CD4-positive, alpha-beta T cell (primary cell): ENCODE results near the gene OGT. TPM values are rescaled to one million over a fixed set of nuclear protein-coding genes. Genes with fewer than 3 reads are reported as not detected.

Experiments
- ATAC-seq: fragments of 200-7000 bp; cut with Tn5 transposase; one replicate; pipeline ENCODE4 v1.10.0; 2022; ENCODE audit warnings: mild to moderate bottlenecking; ENCODE audit not compliant: poor library complexity
- CTCF ChIA-PET: fragments of 350-600 bp; sonication (Branson Sonifier 250); formaldehyde crosslinking; loops from one replicate; lab custom pipeline; 2021; ENCODE audit warnings: antibody characterized with exemption, inconsistent platforms; lab: Charles Lee
- POLR2A ChIA-PET: fragments of 350-600 bp; sonication (Branson Sonifier 250); formaldehyde crosslinking; loops from one replicate; lab custom pipeline; 2021; ENCODE audit warnings: antibody characterized with exemption, inconsistent platforms; lab: Charles Lee
- DNase-seq, 14 experiments: peaks; one replicate each; pipeline ENCODE4 v3.0.0-alpha.2; 2013 to 2020; ENCODE audit warnings: mixed read lengths in 2 of 14
- H3K27ac ChIP-seq, 2 donors: one replicate each; pipeline versions ENCODE4 v1.5.1 to v1.7.0; 2013; ENCODE audit warnings: low read length in 2 of 2, low read depth in 1 of 2, mild to moderate bottlenecking in 1 of 2
- H3K27me3 ChIP-seq, 2 experiments: 1 replicate in 1 of 2; 2 replicates in 1 of 2; pipeline versions ENCODE4 v1.6.1 to v1.7.0; 2013; ENCODE audit warnings: low read length in 2 of 2, control low read depth in 1 of 2, mild to moderate bottlenecking in 1 of 2, moderate library complexity in 1 of 2; ENCODE audit not compliant: insufficient read depth in 2 of 2, control insufficient read depth in 1 of 2
- H3K36me3 ChIP-seq: one replicate; pipeline ENCODE4 v1.6.1; 2013; ENCODE audit warnings: low read length, control low read depth; ENCODE audit not compliant: insufficient read depth
- H3K4me1 ChIP-seq: one replicate; pipeline ENCODE4 v1.6.1; 2013; ENCODE audit warnings: low read length, control low read depth; ENCODE audit not compliant: insufficient read depth
- H3K4me3 ChIP-seq: one replicate; pipeline ENCODE4 v1.5.1; 2013; ENCODE audit warnings: mild to moderate bottlenecking, low read length, moderate library complexity
- H3K9me3 ChIP-seq, 2 experiments: 1 replicate in 1 of 2; 2 replicates in 1 of 2; pipeline versions ENCODE4 v1.6.1 to v1.7.0; 2013; ENCODE audit warnings: low read length in 2 of 2, mild to moderate bottlenecking in 2 of 2, control low read depth in 1 of 2, moderate library complexity in 1 of 2; ENCODE audit not compliant: control insufficient read depth in 1 of 2, insufficient read depth in 1 of 2
- H3K27ac Mint-ChIP-seq: one replicate; pipeline ENCODE4 v1.8.0; 2020; ENCODE audit warnings: mixed read lengths
- H3K27me3 Mint-ChIP-seq: one replicate; pipeline ENCODE4 v1.8.0; 2021; ENCODE audit warnings: mixed read lengths
- H3K36me3 Mint-ChIP-seq: one replicate; pipeline ENCODE4 v1.8.0; 2021; ENCODE audit warnings: low read depth, mixed read lengths
- H3K4me1 Mint-ChIP-seq: one replicate; pipeline ENCODE4 v1.8.0; 2021; ENCODE audit warnings: low read depth, mixed read lengths
- H3K4me3 Mint-ChIP-seq: one replicate; pipeline ENCODE4 v1.8.0; 2020; ENCODE audit warnings: mild to moderate bottlenecking, mixed read lengths
- H3K9me3 Mint-ChIP-seq: one replicate; pipeline ENCODE4 v1.8.0; 2020; ENCODE audit warnings: mixed read lengths
- intact Hi-C, 2 experiments: fragments of 100-400 bp; cut with DNase I in 1 of 2; cut with micrococcal nuclease in 1 of 2; formaldehyde crosslinking; loops; one replicate each; pipeline versions ENCODE4 v1.15.1 to v1.9.0; 2023 to 2025; cut with DNase I, micrococcal nuclease
- total RNA-seq, 174 experiments: library from RNA in 2 of 174; stranded (reverse) in 2 of 174; gene quantifications; one replicate each; pipeline ENCODE4 v1.2.3 and lab custom pipeline; 2021 to 2026
- TF ChIP-seq, protein P1 (sequence below): fragments of 200-600 bp; IDR thresholded peaks from one replicate; pipeline ENCODE4 v1.8.0; 2022; ENCODE audit warnings: antibody characterized with exemption, mild to moderate bottlenecking

OGT gene
- total RNA-seq, 2 experiments from 2014 or later: 279 to 295 TPM

- H3K36me3 ChIP-seq: peaks cover 17% of the 10 kb centered on the region
- ChIA-PET CTCF (no interaction called here), POLR2A (interaction anchor here (1.5 to 2.4 kb wide), 3 partner anchors 10 to 562 kb away, joined by 3 to 14 read pairs (median 4); partner anchors contain the start of gene PIN4)
- H3K9me3 Mint-ChIP-seq: no peaks in the 10 kb centered on the region
- peaks cover 87% of the 10 kb centered on the region for H3K4me1 ChIP-seq
- peak overlapping the region; percentile 89 for H3K4me3 Mint-ChIP-seq
- peak overlapping the region; percentile 93 for H3K27ac Mint-ChIP-seq
- intact Hi-C loops: no loop called here
- H3K9me3 ChIP-seq: no peaks in the 10 kb centered on the region
- TF ChIP-seq, protein P1, sequence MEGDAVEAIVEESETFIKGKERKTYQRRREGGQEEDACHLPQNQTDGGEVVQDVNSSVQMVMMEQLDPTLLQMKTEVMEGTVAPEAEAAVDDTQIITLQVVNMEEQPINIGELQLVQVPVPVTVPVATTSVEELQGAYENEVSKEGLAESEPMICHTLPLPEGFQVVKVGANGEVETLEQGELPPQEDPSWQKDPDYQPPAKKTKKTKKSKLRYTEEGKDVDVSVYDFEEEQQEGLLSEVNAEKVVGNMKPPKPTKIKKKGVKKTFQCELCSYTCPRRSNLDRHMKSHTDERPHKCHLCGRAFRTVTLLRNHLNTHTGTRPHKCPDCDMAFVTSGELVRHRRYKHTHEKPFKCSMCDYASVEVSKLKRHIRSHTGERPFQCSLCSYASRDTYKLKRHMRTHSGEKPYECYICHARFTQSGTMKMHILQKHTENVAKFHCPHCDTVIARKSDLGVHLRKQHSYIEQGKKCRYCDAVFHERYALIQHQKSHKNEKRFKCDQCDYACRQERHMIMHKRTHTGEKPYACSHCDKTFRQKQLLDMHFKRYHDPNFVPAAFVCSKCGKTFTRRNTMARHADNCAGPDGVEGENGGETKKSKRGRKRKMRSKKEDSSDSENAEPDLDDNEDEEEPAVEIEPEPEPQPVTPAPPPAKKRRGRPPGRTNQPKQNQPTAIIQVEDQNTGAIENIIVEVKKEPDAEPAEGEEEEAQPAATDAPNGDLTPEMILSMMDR: no peak
- H3K27ac ChIP-seq: peak overlapping the region; percentile 53 to 62
- no peak for DNase-seq
- no peak for ATAC-seq
- H3K27me3 Mint-ChIP-seq: no peaks in the 10 kb centered on the region
- H3K4me1 Mint-ChIP-seq: peaks cover 69% of the 10 kb centered on the region
- peak overlapping the region; percentile 65 for H3K4me3 ChIP-seq
- H3K36me3 Mint-ChIP-seq: peaks cover 28% of the 10 kb centered on the region
- H3K27me3 ChIP-seq: no peaks in the 10 kb centered on the region
These were observed 85.9 kb downstream of the OGT start for GRCh38 chrX:71618787-71619186.

- peak; percentile 51 for ATAC-seq
- H3K4me1 ChIP-seq: peaks cover 91% of the 10 kb centered on the region
- no peaks in the 10 kb centered on the region for H3K27me3 ChIP-seq
- Mint-ChIP-seq H3K27ac (peak overlapping the region; percentile 93), H3K27me3 (no peaks in the 10 kb centered on the region), H3K9me3 (no peaks in the 10 kb centered on the region), H3K4me3 (peak overlapping the region; percentile 89), H3K36me3 (peaks cover 28% of the 10 kb centered on the region), H3K4me1 (peaks cover 73% of the 10 kb centered on the region)
- H3K4me3 ChIP-seq: peak overlapping the region; percentile 65
- peak in 6 of 14 experiments; percentile 41 to 85 (median 55) for DNase-seq
- POLR2A ChIA-PET: interaction anchor here (1.5 kb wide), 1 partner anchor 562 kb away, joined by 3 read pairs; the partner anchor contains the start of gene PIN4
- H3K36me3 ChIP-seq: peaks cover 17% of the 10 kb centered on the region
- TF ChIP-seq, protein P1: no peak
- peak overlapping the region; percentile 35 to 62 for H3K27ac ChIP-seq
- intact Hi-C loops: no loop called here
- no peaks in the 10 kb centered on the region for H3K9me3 ChIP-seq
- CTCF ChIA-PET: no interaction called here
These were observed 86.3 kb downstream of the OGT start for GRCh38 chrX:71619193-71619592.

DNA sequence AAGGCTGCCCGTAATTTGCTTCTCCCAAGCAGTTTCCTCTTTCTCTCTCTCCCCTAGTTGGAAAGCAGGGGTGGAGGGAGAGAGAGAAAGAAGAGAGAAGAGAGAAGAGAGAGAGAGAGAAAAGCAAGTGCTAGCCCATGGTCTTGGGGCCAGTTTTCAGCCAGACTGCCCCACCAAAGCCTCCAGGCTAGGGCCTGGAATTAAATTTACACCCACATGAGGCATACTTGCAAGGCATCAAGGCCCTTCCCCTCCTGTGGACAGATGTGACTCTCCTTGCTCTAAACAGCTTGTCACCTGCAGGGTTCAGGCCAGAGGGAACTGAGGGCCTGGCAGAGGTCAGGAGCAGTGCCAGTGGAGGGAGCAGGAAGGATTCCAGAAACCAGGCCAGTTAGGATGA lies 87.1 kb downstream of the OGT start:
- Histone ChIP-seq H3K27me3 (no peaks in the 10 kb centered on the region), H3K4me3 (no peak overlapping the region), H3K4me1 (peaks cover 92% of the 10 kb centered on the region), H3K36me3 (peaks cover 14% of the 10 kb centered on the region), H3K9me3 (no peaks in the 10 kb centered on the region), H3K27ac (peak overlapping the region; percentile 35 to 62)
- Mint-ChIP-seq H3K27ac (peak overlapping the region; percentile 93), H3K4me3 (no peak overlapping the region), H3K27me3 (no peaks in the 10 kb centered on the region), H3K9me3 (no peaks in the 10 kb centered on the region), H3K36me3 (peaks cover 22% of the 10 kb centered on the region), H3K4me1 (peaks cover 73% of the 10 kb centered on the region)
- ChIA-PET CTCF (no interaction called here), POLR2A (interaction anchor here (1.5 kb wide), 1 partner anchor 561 kb away, joined by 3 read pairs; the partner anchor contains the start of gene PIN4)
- intact Hi-C loops: no loop called here
- DNase-seq: no peak
- TF ChIP-seq, protein P1: no peak
- no peak for ATAC-seq
